HG02981 (cell line): ENCODE results near the gene CCDC83.
"Not testable (repeated sequence)": the region's sequence is repeated elsewhere in the genome, so short reads cannot be mapped to it uniquely, and the experiment has no call there.

Experiments used
- ATAC-seq: cut with Tn5 transposase; IDR thresholded peaks from one replicate; pipeline ENCODE4 v1.9.1; 2021; ENCODE audit warnings: mild to moderate bottlenecking, moderate library complexity; ENCODE audit not compliant: unreplicated experiment

The CCDC83 gene

DNA sequence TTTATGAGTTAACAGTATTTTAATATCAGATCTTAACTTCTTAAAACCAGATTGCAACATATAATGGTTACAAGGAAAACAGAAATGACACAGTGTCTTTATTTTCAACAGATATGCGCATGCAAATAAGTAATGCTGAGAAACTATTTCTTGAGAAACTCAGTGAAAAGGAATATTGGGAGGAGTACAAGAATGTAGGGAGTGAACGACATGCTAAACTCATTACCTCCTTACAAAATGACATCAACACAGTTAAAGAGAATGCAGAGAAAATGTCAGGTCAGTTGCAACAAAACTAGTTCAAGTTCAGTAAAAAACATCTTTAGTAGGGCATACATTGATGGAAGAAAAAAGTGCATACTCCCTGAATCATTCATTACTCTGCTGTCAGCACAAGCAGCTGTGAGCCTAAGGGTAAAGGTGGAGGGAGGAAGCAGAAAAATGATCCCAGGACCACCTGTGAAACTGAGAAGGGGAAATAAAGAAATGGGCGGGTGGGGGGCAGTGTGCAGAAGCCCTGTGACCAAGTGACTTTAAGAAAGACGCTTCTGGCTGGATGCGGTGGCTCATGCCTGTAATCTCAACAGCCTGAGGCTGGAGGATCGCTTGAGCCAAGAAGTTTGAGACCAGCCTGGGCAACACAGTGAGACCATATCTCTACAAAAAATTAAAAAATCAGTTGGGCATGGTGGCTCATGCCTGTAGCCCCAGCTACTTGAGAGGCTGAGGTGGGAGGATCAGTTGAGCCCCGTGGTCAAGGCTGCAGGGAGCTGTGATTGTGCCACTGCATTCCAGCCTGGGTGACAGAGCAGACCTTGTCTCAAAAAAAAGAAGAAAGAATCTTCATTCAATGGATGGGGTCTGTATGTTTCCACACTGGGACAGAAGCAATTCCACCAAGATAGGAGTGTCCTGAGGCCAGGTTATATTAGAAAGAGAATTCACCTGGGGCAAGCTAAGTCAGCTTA is 31.2 kb downstream of the CCDC83 start:
- no peak for ATAC-seq

- no peak for ATAC-seq
Measured at GRCh38 chr11:85889108-85889507, 33.9 kb downstream of the CCDC83 start.

DNA sequence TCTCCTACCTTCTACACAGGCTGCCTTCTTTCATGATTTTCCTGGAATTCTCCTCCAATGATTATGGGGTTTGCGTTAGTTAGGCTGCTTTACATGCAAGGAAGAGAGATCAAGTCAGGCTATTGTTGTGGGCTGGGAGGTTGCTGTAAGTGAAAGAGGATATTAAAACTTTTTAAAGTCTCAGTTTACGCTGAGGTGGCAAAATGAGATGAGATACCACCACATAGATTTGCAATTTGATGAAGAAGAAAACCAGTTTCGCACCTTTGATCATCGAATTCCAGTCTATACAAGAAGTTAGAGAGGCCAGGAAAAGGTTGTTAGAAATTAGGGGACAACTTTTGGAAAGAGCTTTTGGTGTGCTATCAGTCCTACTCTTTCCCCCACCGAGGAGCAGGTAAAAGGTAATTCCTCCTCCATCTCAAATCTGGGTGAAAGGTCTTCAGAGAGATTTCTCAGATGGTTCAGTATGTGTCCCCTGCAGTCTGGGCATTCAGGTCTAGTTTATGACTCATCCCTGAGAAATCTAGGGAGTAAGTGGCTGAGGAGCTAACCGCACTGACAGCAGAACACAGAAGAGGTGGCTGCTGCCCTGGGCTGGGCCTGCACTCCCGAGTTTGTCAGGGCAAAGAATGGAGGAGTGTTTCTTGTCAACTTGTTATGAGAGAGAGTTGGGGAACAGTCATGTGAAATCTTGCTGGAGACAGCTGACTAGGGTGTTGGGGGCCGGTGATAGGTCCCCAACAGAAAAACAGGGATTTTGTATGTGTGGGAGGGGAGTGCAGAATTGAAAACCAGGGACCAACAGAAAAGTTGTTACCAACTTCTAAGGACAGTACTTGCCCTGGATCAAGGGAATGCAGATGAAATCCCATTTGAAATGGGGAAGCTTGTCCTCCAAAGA is 34.7 kb downstream of the CCDC83 start:
- no peak for ATAC-seq

- ATAC-seq, result no peak
Measured at GRCh38 chr11:85893395-85893794, 38.2 kb downstream of the CCDC83 start.

GRCh38 chr11:85896876-85897275 is 41.7 kb downstream of the CCDC83 start:
- ATAC-seq, result no peak

DNA sequence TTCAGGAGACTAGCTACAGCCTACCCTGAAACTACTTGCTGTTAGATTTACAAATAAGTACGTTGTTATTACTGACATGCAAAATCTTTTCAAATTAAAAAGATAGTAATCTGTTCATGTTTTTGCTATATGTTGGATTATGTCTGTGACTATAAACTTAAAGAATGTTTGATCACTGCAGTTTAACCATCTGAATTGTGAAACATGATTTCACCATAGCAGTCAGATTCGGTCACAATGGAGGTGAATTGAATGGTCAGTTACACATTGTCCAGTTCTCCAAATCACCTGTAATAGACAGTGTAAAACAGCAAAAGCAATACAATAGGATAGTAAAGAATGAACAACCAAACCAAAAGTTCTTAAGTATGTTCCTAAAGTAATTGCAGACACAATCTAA is 43.3 kb downstream of the CCDC83 start:
- ATAC-seq, result no peak

- no peak for ATAC-seq
Measured at GRCh38 chr11:85902353-85902752, 47.2 kb downstream of the CCDC83 start.

- ATAC-seq, result no peak
Measured at GRCh38 chr11:85903406-85903805, 48.2 kb downstream of the CCDC83 start.

DNA sequence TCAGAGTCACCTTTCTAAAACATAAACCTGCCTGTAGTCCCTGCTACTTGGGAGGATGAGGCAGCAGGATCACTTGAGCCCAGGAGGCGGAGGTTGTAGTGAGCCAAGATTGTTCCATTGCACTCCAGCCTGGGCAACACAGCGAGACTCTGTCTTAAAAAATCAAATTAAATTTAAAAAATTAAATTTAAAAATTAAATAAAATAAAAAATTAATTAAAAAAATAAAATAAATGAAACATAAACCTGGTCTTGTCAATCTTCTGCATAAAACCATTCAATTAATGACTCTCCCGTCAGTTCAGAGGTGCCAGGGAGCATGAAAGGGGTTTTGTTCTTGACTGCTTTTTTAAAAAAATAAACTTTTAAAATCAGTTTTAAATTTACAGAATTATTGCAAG is 48.6 kb downstream of the CCDC83 start:
- ATAC-seq, result no peak

DNA sequence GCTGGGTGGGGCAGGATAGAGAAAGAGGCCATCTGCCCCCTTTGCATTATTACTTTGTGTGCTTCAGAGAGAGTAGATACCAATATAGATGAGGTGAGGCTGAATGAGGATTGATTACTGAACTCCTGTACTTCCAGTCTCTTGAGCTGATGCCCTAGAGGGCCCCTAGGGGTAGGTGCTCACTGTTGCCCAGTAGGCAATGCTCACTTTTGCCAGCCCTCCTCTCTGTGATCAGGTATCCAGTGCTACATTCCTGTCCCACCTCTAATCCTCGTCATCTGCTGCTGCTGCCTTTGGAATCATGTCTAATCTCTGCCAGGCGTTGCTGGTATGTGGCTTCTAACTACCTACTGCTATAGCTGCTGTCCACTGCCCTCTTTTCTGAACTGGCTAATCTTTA is 57.2 kb downstream of the CCDC83 start:
- ATAC-seq, result no peak

- no peak for ATAC-seq
Measured at GRCh38 chr11:85913513-85913912, 58.3 kb downstream of the CCDC83 start.

DNA sequence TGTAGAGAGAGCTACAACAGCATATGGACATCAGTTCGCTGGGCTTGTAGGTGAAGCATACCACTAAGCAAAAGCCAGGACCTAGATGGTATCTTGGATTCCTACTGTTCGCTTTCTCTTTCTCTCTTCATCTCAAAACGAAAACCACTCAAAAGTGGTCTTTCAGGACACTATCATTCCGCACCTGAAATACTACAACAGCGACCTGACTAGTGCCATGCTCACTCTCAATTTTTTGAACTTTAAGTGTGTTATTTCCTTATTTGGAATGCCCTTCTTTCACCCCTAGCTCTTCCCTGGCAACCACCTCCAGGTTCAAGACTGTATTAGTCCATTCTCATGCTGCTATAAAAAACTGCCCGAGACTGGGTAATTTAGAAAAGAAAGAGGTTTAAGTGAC is 59.2 kb downstream of the CCDC83 start:
- ATAC-seq, result no peak

DNA sequence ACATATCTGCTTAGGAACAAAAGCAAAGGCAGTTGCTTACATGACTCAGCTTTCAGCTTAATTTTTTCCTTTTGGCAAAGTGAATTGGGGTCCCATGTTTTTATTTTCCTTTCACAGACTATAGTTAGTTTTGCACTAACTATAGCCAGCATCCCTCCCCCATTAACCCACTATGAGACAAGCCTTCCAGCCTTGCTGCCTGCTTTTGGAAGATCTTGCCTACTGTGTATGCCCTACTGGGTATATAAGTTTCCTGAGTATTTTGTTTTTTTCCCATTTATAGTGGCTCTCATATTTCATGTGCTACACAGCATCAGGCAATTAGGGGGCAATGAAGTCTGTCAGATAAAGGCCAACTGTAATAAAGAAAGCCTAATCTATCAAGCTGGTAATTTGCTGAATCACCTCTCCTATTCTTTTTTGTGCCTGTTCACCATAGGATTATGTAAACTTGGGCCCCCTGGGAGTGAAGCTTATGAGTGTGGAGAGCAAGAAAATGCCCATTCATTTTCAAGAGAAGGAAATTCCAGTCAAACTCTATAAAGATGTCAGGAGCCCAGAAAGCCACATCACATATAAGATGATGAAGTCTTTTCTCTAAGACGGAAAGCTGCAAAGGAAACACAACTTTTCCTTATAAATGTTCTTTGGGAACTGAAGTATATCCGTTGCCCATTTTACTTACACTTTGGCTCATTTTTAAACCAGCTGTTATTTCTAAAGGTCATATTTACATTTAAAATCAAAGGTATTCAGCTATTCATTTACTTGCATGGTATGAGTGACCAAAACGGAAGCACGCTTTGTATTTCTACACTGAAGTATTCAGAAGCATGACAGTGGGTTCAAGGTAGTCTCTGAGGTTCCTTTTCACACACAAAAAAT is 64.0 kb downstream of the CCDC83 start:
- no peak for ATAC-seq

DNA sequence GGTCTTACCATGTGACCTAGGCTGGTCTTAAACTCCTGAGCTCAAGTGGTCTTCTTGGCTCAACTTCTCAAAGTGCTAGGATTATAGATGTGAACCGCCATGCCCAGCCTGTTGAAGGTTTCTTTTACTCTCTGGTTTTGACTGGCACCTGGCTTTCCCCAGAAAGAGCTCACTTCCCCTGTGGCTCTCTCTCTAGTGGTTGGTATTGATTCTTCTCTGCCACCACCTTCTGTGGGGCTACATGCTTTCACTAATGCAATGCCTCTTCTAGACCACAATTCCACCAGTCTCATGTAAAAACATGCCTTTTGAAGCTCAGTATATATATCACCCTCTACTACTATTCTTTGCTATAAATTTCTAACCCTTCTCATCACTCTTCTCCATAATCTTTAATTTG is 67.2 kb downstream of the CCDC83 start:
- ATAC-seq, result peak; percentile 95

- no peak for ATAC-seq
Measured at GRCh38 chr11:85923455-85923854, 68.3 kb downstream of the CCDC83 start.

GRCh38 chr11:85926653-85927214 is 71.6 kb downstream of the CCDC83 start:
- not testable (repeated sequence) for ATAC-seq

DNA sequence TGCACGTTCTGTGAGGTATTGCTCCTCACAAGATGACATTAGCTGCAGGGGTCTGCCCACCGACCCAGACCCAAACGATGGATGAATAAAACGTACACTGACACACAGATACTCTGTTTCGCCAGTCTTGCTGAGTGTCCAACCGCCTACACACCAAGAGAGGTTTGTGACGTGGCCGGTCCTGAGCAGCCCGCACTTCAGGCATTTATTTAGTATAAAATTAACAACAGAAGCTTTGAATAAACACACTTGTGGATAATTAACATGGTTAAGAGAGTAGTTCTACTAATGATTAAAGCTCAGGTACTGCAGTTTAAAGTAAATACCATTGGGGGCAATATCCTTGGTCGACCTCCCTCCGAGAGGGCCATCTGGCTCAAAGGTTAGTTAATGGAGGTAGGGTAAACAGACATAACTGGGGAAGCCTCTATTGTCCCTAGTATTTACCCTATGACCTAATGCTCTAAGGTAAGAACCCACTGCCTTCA is 75.7 kb downstream of the CCDC83 start:
- ATAC-seq, result no peak

GRCh38 chr11:85934596-85935169 is 79.5 kb downstream of the CCDC83 start:
- ATAC-seq, result no peak

GRCh38 chr11:85935751-85936150 is 80.6 kb downstream of the CCDC83 start:
- no peak for ATAC-seq

- no peak for ATAC-seq
Measured at GRCh38 chr11:85937835-85938234, 82.7 kb downstream of the CCDC83 start.
